Inflammatory macrophage treated with lipopolysaccharide for 4 hours (primary cell): Measurements from ENCODE around the gene UBE2J1.
"Not testable (repeated sequence)": the region's sequence is repeated elsewhere in the genome, so short reads cannot be mapped to it uniquely, and the experiment has no call there.

Experiments
- DNase-seq: peaks from one replicate; pipeline ENCODE4 v3.0.0-alpha.2; 2020

Gene UBE2J1

GRCh38 chr6:89315249-89315885 is 37.2 kb downstream of the UBE2J1 start, which contains the start of gene GABRR2:
Gene GABRR2, minus strand, starts transcription at chr6:89315299. Its CDS starts 134 bp downstream, at chr6:89315165.
- DNase-seq: no peak

- no peak for DNase-seq
Measured at GRCh38 chr6:89314692-89315091, 37.8 kb downstream of the UBE2J1 start.

GRCh38 chr6:89313006-89313405 is 39.5 kb downstream of the UBE2J1 start:
- DNase-seq: peak; percentile 67

GRCh38 chr6:89311853-89312531 is 40.5 kb downstream of the UBE2J1 start:
- peak; percentile 36 for DNase-seq

GRCh38 chr6:89311530-89311852 is 41.0 kb downstream of the UBE2J1 start:
- no peak for DNase-seq

GRCh38 chr6:89310929-89311328 is 41.6 kb downstream of the UBE2J1 start:
- peak; percentile 80 for DNase-seq

GRCh38 chr6:89308525-89309395 is 43.8 kb downstream of the UBE2J1 start:
- DNase-seq: peak; percentile 68

GRCh38 chr6:89304517-89304916 is 48.0 kb downstream of the UBE2J1 start:
- not testable (repeated sequence) for DNase-seq

GRCh38 chr6:89302936-89303335 is 49.6 kb downstream of the UBE2J1 start:
- no peak for DNase-seq

GRCh38 chr6:89302195-89302770 is 50.2 kb downstream of the UBE2J1 start:
- DNase-seq: no peak

- DNase-seq: no peak
Measured at GRCh38 chr6:89301586-89302194, 50.8 kb downstream of the UBE2J1 start.

GRCh38 chr6:89299466-89299850 is 53.1 kb downstream of the UBE2J1 start:
- no peak for DNase-seq

GRCh38 chr6:89298680-89299465 is 53.6 kb downstream of the UBE2J1 start:
- peak; percentile 61 for DNase-seq

- peak; percentile 46 for DNase-seq
Measured at GRCh38 chr6:89297695-89298351, 54.7 kb downstream of the UBE2J1 start.

- DNase-seq: no peak
Measured at GRCh38 chr6:89295981-89296380, 56.5 kb downstream of the UBE2J1 start.

- DNase-seq: not testable (repeated sequence)
Measured at GRCh38 chr6:89295116-89295515, 57.4 kb downstream of the UBE2J1 start.

GRCh38 chr6:89291256-89291819 is 61.2 kb downstream of the UBE2J1 start:
- DNase-seq: no peak

GRCh38 chr6:89290401-89291155 is 61.9 kb downstream of the UBE2J1 start:
- DNase-seq: no peak

GRCh38 chr6:89289710-89290109 is 62.8 kb downstream of the UBE2J1 start:
- no peak for DNase-seq

- no peak for DNase-seq
Measured at GRCh38 chr6:89287351-89288028, 65.0 kb downstream of the UBE2J1 start.
